ENCODE data around the gene MSH3. TPM values are rescaled to one million over a fixed set of nuclear protein-coding genes. Genes with fewer than 3 reads are reported as not detected.
"Not testable (repeated sequence)": the region's sequence is repeated elsewhere in the genome, so short reads cannot be mapped to it uniquely, and the experiment has no call there.

Gene MSH3
- total and polyA plus RNA-seq, 2 of the 8 experiments (the other 6 are each of a cell fraction or from before 2014, with no cell fraction given) = 3.6 to 22.6 TPM

GRCh38 chr5:80740488-80740887 is 86.0 kb downstream of the MSH3 start:
- H2BK5ac ChIP-seq (ENCODE audit: low read depth, low read length); H3K9ac ChIP-seq (replicated peaks in 1 of 4; ENCODE audit: extremely low read depth in 1 of 4, low read depth in 3 of 4, low read length in 3 of 4); H4K20me1 ChIP-seq (replicated peaks in 1 of 2; ENCODE audit: control insufficient read depth in 1 of 2, insufficient read depth in 2 of 2, low read length in 2 of 2); H3K4me2 ChIP-seq (ENCODE audit: insufficient read depth in 1 of 2, low read depth in 2 of 2, low read length in 2 of 2); H4K91ac ChIP-seq (replicated peaks; ENCODE audit: insufficient read length, low read length); H3K23ac ChIP-seq (ENCODE audit: insufficient read length); H2BK20ac ChIP-seq (ENCODE audit: low read length); POLR2A ChIA-PET (ENCODE audit: partially characterized antibody); H2AFZ ChIP-seq (ENCODE audit: low read length); H3K36me3 ChIP-seq (ENCODE audit: control insufficient read depth in 2 of 4, insufficient read depth in 4 of 4, low read length in 3 of 4); H3K14ac ChIP-seq (ENCODE audit: insufficient read length); H3K27me3 ChIP-seq (replicated peaks in 1 of 4; ENCODE audit: control insufficient read depth in 3 of 4, extremely low read depth in 1 of 4, insufficient read depth in 3 of 4, low read length in 3 of 4); H2AK5ac ChIP-seq (ENCODE audit: low read depth, low read length); H3K27ac ChIP-seq (ENCODE audit: low read depth, low read length); DNase-seq (ENCODE audit: low read depth in 1 of 2, low spot score in 2 of 2); H3K79me2 ChIP-seq (ENCODE audit: control insufficient read depth in 1 of 2, insufficient read depth in 2 of 2, low read length in 2 of 2); H3K4me3 ChIP-seq (ENCODE audit: extremely low read depth in 1 of 4, insufficient read depth in 2 of 4, low read depth in 3 of 4, low read length in 4 of 4); H4K5ac ChIP-seq (ENCODE audit: insufficient read length, low read depth, low read length); H3K79me1 ChIP-seq (ENCODE audit: low read depth, low read length); H3K9me3 ChIP-seq (ENCODE audit: insufficient read depth in 2 of 2, low read depth in 1 of 2, low read length in 1 of 2); H2BK120ac ChIP-seq (replicated peaks; ENCODE audit: low read depth, low read length); H2BK15ac ChIP-seq (ENCODE audit: low read length); H2BK12ac ChIP-seq (ENCODE audit: low read depth, low read length); H3K4me1 ChIP-seq (replicated peaks in 1 of 4; ENCODE audit: control insufficient read depth in 3 of 4, insufficient read depth in 4 of 4, low read length in 3 of 4); H3K56ac ChIP-seq (replicated peaks; ENCODE audit: insufficient read length, low read depth, low read length); H3K4ac ChIP-seq (replicated peaks; ENCODE audit: insufficient read length, low read depth, low read length); FAIRE-seq; H3K23me2 ChIP-seq (ENCODE audit: low read depth, low read length); H4K8ac ChIP-seq (ENCODE audit: extremely low read depth, insufficient read depth, low read length); H3K18ac ChIP-seq (ENCODE audit: extremely low read depth, low read length): not testable (repeated sequence)
- CTCF ChIA-PET (ENCODE audit: partially characterized antibody) = interaction anchor here (0.6 to 1.3 kb wide), 2 partner anchors 11 to 33 kb away, joined by 3 read pairs; no protein-coding TSS in a partner anchor
- WGBS, 2 experiments (ENCODE audit: extremely low coverage in 1 of 2, insufficient coverage in 1 of 2, insufficient read length in 1 of 2, insufficient replicate concordance in 2 of 2, low coverage in 1 of 2, low lambda C conversion rate in 2 of 2, missing lambda C conversion rate in 1 of 2) = 92% methylated on average over 12 of the region's 12 CpGs; no CpG with 5 or more reads in 1 of the 2 experiments

Data from H1 (cell line).